Osteocyte (in vitro differentiated cells): Measurements from ENCODE around the gene ADPGK. TPM values are rescaled to one million over a fixed set of nuclear protein-coding genes. Genes with fewer than 3 reads are reported as not detected.
"Not testable (repeated sequence)": the region's sequence is repeated elsewhere in the genome, so short reads cannot be mapped to it uniquely, and the experiment has no call there.

ENCODE experiments used
- DNase-seq: peaks from one replicate; pipeline ENCODE4 v3.0.0; 2021; ENCODE audit warnings: mixed read lengths; ENCODE audit not compliant: unreplicated experiment; ENCODE audit errors: extremely low spot score
- H3K27ac Mint-ChIP-seq: one replicate; pipeline ENCODE4 v1.8.0; 2021; ENCODE audit warnings: mild to moderate bottlenecking, mixed read lengths; ENCODE audit not compliant: unreplicated experiment
- H3K27me3 Mint-ChIP-seq: one replicate; pipeline ENCODE4 v1.8.0; 2021; ENCODE audit warnings: mixed read lengths; ENCODE audit not compliant: unreplicated experiment
- H3K36me3 Mint-ChIP-seq: one replicate; pipeline ENCODE4 v1.8.0; 2021; ENCODE audit warnings: mixed read lengths; ENCODE audit not compliant: unreplicated experiment
- H3K4me1 Mint-ChIP-seq: one replicate; pipeline ENCODE4 v1.8.0; 2021; ENCODE audit warnings: mixed read lengths; ENCODE audit not compliant: unreplicated experiment
- H3K4me3 Mint-ChIP-seq: one replicate; pipeline ENCODE4 v1.8.0; 2021; ENCODE audit warnings: mild to moderate bottlenecking, moderate library complexity, mixed read lengths; ENCODE audit not compliant: unreplicated experiment
- H3K9me3 Mint-ChIP-seq: one replicate; pipeline ENCODE4 v1.8.0; 2021; ENCODE audit warnings: mixed read lengths; ENCODE audit not compliant: unreplicated experiment
- CTCF ChIP-seq: fragments of 200-600 bp; sonication (generic); IDR thresholded peaks from 2 replicates; pipeline ENCODE4 v1.5.0; 2021; ENCODE audit warnings: antibody characterized with exemption, mild to moderate bottlenecking, moderate library complexity
- total RNA-seq: library from RNA; stranded (reverse); gene quantifications from 2 replicates; pipeline ENCODE4 v1.2.1, GENCODE V29; 2021

ADPGK gene
- total RNA-seq, 1 donor from 2014 or later: 45.6 TPM

- no peak for TF ChIP-seq CTCF
- Mint-ChIP-seq H3K27ac (no peak overlapping the region), H3K4me1 (no peaks in the 10 kb centered on the region)
Observed at GRCh38 chr15:72824112-72824511, 40.6 kb upstream of the ADPGK start.

GRCh38 chr15:72820278-72820677, 36.7 kb upstream of the ADPGK start:
- Mint-ChIP-seq H3K27me3 (peaks cover 35% of the 10 kb centered on the region), H3K4me3 (no peak overlapping the region), H3K9me3 (no peaks in the 10 kb centered on the region), H3K27ac (no peak overlapping the region), H3K4me1 (no peaks in the 10 kb centered on the region), H3K36me3 (no peaks in the 10 kb centered on the region)
- DNase-seq: no peak
- TF ChIP-seq CTCF: no peak

More at GRCh38 chr15:72824112-72824511, 40.6 kb upstream of the ADPGK start:
- Mint-ChIP-seq H3K4me3 (no peak overlapping the region), H3K36me3 (no peaks in the 10 kb centered on the region), H3K9me3 (no peaks in the 10 kb centered on the region), H3K27me3 (peaks cover 23% of the 10 kb centered on the region)
- no peak for DNase-seq

- Mint-ChIP-seq H3K4me3 (no peak overlapping the region), H3K36me3 (no peaks in the 10 kb centered on the region), H3K4me1 (no peaks in the 10 kb centered on the region), H3K9me3 (no peaks in the 10 kb centered on the region), H3K27ac (no peak overlapping the region), H3K27me3 (peaks cover 42% of the 10 kb centered on the region)
- no peak for DNase-seq
- no peak for TF ChIP-seq CTCF
Observed at GRCh38 chr15:72818632-72819031, 35.1 kb upstream of the ADPGK start.

- no peak for TF ChIP-seq CTCF
- Mint-ChIP-seq H3K27ac (no peak overlapping the region), H3K4me3 (no peak overlapping the region), H3K9me3 (no peaks in the 10 kb centered on the region), H3K36me3 (no peaks in the 10 kb centered on the region), H3K4me1 (no peaks in the 10 kb centered on the region), H3K27me3 (peaks cover 51% of the 10 kb centered on the region)
- DNase-seq: no peak
Observed at GRCh38 chr15:72813345-72814004, 29.9 kb upstream of the ADPGK start.

DNA sequence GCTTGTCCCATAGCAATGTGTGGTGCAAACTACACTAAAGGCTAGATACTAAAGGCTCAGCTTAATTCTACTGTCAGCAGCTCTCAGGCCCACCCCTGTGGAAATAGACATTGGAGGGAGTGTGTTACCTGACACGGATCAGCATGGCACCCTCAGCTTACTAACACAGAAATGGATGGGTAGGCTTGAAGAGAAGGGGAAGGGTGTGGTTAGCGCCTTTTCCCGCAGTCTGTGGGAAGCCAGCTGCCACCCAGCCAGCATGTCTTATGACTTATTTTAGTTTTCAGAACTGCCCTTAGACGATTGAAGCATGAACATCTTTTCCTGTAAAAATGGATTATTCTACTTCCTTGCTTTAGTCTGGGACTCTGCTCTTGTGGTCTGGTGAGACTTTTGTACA, 25.8 kb upstream of the ADPGK start:
- DNase-seq: no peak

DNA sequence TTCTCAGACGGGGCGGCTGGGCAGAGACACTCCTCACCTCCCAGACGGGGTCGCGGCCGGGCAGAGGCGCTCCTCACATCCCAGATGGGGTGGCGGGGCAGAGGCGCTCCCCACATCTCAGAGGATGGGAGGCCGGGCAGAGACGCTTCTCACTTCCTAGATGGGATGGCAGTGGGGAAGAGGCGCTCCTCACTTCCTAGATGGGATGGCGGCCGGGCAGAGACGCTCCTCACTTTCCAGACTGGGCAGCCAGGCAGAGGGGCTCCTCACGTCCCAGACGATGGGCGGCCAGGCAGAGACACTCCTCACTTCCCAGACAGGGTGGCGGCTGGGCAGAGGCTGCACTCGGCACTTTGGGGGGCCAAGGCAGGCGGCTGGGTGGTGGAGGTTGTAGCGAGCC, 23.8 kb upstream of the ADPGK start:
- H3K36me3 Mint-ChIP-seq, H3K9me3 Mint-ChIP-seq, H3K4me3 Mint-ChIP-seq, H3K27ac Mint-ChIP-seq, DNase-seq, H3K4me1 Mint-ChIP-seq: not testable (repeated sequence)
- peaks cover 32% of the 10 kb centered on the region for H3K27me3 Mint-ChIP-seq

More for the DNA sequence above, 25.8 kb upstream of the ADPGK start:
- H3K9me3 Mint-ChIP-seq: no peaks in the 10 kb centered on the region
- H3K36me3 Mint-ChIP-seq: no peaks in the 10 kb centered on the region
- no peak for TF ChIP-seq CTCF
- H3K27me3 Mint-ChIP-seq: peaks cover 35% of the 10 kb centered on the region
- no peak overlapping the region for H3K4me3 Mint-ChIP-seq
- H3K4me1 Mint-ChIP-seq: no peaks in the 10 kb centered on the region
- H3K27ac Mint-ChIP-seq: no peak overlapping the region
